Liver (tissue), 3 donors: ENCODE results near the gene SYNGR1.

Experiments
- JUND ChIP-seq, 2 donors: IDR thresholded peaks; 2 replicates each; pipeline ENCODE4 v1.6.1; 2016; ENCODE audit warnings: antibody characterized with exemption in 2 of 2
- TF ChIP-seq, protein P1 (sequence below): fragments of 150-350 bp; IDR thresholded peaks from 2 replicates; pipeline ENCODE4 v1.5.1; 2017; ENCODE audit warnings: improper control_type of control experiment, low read depth, low read length; ENCODE audit not compliant: missing input control
- donor health status: healthy.
- donor health status: healthy.

DNA sequence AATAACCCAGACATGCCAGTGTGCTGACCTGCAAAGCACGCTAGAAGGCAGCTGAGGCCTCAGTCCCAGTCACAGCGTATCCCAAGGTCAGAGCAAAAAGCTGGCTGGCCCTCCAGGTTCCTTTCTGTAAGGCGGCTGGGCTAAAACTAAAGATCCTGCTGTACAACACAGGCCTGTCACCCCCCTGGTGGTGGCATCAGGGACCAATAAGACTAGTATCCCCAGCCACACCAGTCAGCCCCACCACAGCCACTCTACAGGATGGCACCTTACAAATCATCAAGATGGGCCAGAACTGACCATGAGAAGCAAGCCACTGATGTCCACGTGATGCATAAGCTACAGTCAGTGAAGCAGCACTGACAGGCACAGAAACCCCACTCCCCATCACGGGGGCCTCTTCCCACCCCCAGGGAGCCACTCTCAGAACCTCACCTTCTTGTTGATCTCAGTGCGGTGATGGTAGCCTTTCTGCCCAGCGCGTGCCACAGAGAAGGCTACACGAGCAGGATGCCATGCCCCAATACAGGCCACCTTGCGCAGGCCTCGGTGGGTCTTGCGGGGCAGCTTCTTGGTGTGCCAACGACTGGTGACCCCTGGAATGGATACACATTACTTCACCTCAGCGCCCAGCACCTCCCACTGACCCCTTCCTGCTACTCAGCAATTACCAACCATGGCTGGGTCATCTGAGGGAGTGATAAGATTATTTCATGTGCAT, 35.4 kb upstream of the SYNGR1 start:
- TF ChIP-seq JUND (IDR thresholded peaks at IDR 0.05): no peak
- TF ChIP-seq, protein P1, sequence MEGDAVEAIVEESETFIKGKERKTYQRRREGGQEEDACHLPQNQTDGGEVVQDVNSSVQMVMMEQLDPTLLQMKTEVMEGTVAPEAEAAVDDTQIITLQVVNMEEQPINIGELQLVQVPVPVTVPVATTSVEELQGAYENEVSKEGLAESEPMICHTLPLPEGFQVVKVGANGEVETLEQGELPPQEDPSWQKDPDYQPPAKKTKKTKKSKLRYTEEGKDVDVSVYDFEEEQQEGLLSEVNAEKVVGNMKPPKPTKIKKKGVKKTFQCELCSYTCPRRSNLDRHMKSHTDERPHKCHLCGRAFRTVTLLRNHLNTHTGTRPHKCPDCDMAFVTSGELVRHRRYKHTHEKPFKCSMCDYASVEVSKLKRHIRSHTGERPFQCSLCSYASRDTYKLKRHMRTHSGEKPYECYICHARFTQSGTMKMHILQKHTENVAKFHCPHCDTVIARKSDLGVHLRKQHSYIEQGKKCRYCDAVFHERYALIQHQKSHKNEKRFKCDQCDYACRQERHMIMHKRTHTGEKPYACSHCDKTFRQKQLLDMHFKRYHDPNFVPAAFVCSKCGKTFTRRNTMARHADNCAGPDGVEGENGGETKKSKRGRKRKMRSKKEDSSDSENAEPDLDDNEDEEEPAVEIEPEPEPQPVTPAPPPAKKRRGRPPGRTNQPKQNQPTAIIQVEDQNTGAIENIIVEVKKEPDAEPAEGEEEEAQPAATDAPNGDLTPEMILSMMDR: no peak
